ENCODE measurements around the gene RAB36. TPM values are rescaled to one million over a fixed set of nuclear protein-coding genes. Genes with fewer than 3 reads are reported as not detected.

RAB36 gene
- total RNA-seq, 1 experiment from 2014 or later: 1.4 TPM

DNA sequence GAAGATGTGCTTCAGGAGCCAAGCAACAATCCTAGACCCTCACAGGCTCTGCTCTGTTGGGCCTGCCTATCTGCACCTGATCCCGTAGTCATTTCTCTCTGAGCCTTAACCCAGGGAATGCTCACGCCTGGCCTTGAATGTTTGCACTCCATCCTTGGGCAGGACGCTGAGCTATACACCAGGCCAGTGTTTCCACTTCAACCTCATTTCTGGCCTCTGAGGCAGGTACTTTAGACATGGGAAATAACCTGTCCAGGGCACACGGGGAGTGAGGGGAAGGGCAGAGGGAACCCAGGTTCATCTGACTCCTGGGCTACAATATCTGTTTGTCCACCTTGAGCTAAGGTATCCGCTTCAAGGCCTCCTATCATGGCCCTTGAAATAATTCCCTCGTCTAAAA is 13.3 kb upstream of the RAB36 start:
- no peaks in the 10 kb centered on the region for H3K9me3 ChIP-seq (ENCODE audit: control insufficient read depth, low read depth, low read length)
- H3K23ac ChIP-seq (ENCODE audit: insufficient read length, low read depth, low read length): no peak overlapping the region
- H2BK12ac ChIP-seq (ENCODE audit: insufficient read length, low read depth, low read length): no peak overlapping the region
- no peak overlapping the region for H2BK5ac ChIP-seq (ENCODE audit: insufficient read length, low read length)
- no peak overlapping the region for H2AK5ac ChIP-seq (ENCODE audit: insufficient read length, low read length)
- no peak overlapping the region for H3K9ac ChIP-seq (ENCODE audit: extremely low read depth, insufficient read length, low read length)
- no peak overlapping the region for H3K4me2 ChIP-seq (ENCODE audit: insufficient read depth, insufficient read length, low read length)
- no peak for TF ChIP-seq CTCF (conservative IDR thresholded peaks at IDR 0.05)
- Mint-ChIP-seq H3K4me3 (no peak overlapping the region), H3K27me3 (ENCODE audit: low read depth) (peaks cover 68% of the 10 kb centered on the region), H3K27ac (no peak overlapping the region), H3K9me3 (no peaks in the 10 kb centered on the region; a peak in 1 of 5 replicates), H3K36me3 (ENCODE audit: insufficient read depth in 1 of 3, low read depth in 3 of 3) (no peaks in the 10 kb centered on the region), H3K4me1 (peaks cover 5 to 16% of the 10 kb centered on the region in 2 experiments)
- H3K79me1 ChIP-seq (ENCODE audit: insufficient read depth, low read depth, low read length, poor library complexity, severe bottlenecking): no peaks in the 10 kb centered on the region
- H2BK120ac ChIP-seq (ENCODE audit: low read depth, low read length, poor library complexity, severe bottlenecking): no peak overlapping the region
- no peak overlapping the region for H2BK15ac ChIP-seq (ENCODE audit: low read depth, low read length)
- H2BK20ac ChIP-seq (ENCODE audit: low read depth, low read length, poor library complexity, severe bottlenecking): no peak overlapping the region
- WGBS (ENCODE audit: extremely low coverage, insufficient read length, low lambda C conversion rate): no CpG with 5 or more reads among the region's 6 CpGs
- H3K14ac ChIP-seq (ENCODE audit: insufficient read depth, low read length): no peak overlapping the region
- H3K23me2 ChIP-seq (ENCODE audit: insufficient read length, low read depth, low read length, poor library complexity, severe bottlenecking): no peaks in the 10 kb centered on the region
- H3K56ac ChIP-seq (ENCODE audit: insufficient read length, low read depth, low read length): no peak overlapping the region
- no peak overlapping the region for H3T11ph ChIP-seq (ENCODE audit: low read length)
- H4K20me1 ChIP-seq (ENCODE audit: control insufficient read depth, insufficient read depth, insufficient read length): peaks cover 2% of the 10 kb centered on the region
- no peaks in the 10 kb centered on the region for H3K79me2 ChIP-seq (ENCODE audit: insufficient read depth, low read length)
- H3K18ac ChIP-seq (ENCODE audit: insufficient read length, low read depth, low read length): no peak overlapping the region
- no peaks in the 10 kb centered on the region; the same call in 1 of the 2 replicates for H3K27me3 ChIP-seq (ENCODE audit: insufficient read depth, low read length)
- DNase-seq: no peak
- H3K4me1 ChIP-seq (ENCODE audit: insufficient read depth, low read length): no peaks in the 10 kb centered on the region; the same call in 1 of the 2 replicates
- no peak overlapping the region for H2AFZ ChIP-seq (ENCODE audit: low read length)
- no peak overlapping the region for H3K27ac ChIP-seq (ENCODE audit: insufficient read length, low read depth, low read length)
- no peak overlapping the region for H4K5ac ChIP-seq (ENCODE audit: insufficient read length, low read depth, low read length)
- no peak overlapping the region for H4K91ac ChIP-seq (ENCODE audit: insufficient read length, low read depth, low read length)
- no peak overlapping the region for H4K8ac ChIP-seq (replicated peaks; ENCODE audit: insufficient read length, low read depth, low read length)
- no peak overlapping the region for H3K4ac ChIP-seq (ENCODE audit: low read depth, low read length)
